ENCODE data around the gene HSPA12A.

- TF ChIP-seq, protein P1, sequence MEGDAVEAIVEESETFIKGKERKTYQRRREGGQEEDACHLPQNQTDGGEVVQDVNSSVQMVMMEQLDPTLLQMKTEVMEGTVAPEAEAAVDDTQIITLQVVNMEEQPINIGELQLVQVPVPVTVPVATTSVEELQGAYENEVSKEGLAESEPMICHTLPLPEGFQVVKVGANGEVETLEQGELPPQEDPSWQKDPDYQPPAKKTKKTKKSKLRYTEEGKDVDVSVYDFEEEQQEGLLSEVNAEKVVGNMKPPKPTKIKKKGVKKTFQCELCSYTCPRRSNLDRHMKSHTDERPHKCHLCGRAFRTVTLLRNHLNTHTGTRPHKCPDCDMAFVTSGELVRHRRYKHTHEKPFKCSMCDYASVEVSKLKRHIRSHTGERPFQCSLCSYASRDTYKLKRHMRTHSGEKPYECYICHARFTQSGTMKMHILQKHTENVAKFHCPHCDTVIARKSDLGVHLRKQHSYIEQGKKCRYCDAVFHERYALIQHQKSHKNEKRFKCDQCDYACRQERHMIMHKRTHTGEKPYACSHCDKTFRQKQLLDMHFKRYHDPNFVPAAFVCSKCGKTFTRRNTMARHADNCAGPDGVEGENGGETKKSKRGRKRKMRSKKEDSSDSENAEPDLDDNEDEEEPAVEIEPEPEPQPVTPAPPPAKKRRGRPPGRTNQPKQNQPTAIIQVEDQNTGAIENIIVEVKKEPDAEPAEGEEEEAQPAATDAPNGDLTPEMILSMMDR (IDR thresholded peaks at IDR 0.05): no peak
- no peak for TF ChIP-seq EP300 (IDR thresholded peaks at IDR 0.05)
Measured at GRCh38 chr10:116730464-116731260, 11.7 kb downstream of the HSPA12A start.
